HG02588 (cell line): ENCODE results near the gene FBXL13.
"Not testable (repeated sequence)": the region's sequence is repeated elsewhere in the genome, so short reads cannot be mapped to it uniquely, and the experiment has no call there.

Experiments
- ATAC-seq: cut with Tn5 transposase; IDR thresholded peaks from one replicate; pipeline ENCODE4 v1.9.1; 2021; ENCODE audit warnings: mild to moderate bottlenecking, moderate library complexity; ENCODE audit not compliant: unreplicated experiment

The FBXL13 gene

DNA sequence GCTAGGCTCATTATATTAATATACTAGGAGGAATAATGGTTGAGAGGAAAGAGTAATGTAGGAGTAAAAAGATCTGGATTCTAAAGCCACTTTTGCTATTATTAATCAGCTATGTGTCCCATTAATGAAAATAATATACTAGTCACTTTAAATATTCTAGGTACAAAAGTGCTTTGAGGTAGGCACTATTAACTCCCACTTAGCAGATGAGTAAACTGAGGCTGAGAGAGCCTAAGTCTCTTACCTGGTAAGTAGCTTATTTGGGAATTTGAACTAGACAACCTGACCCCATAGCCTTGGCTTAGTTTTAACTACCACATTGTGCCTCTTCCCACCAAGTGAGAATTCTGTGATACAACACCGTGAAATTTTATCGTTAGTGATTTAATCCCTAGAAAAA, 6.3 kb upstream of the FBXL13 start:
- no peak for ATAC-seq

DNA sequence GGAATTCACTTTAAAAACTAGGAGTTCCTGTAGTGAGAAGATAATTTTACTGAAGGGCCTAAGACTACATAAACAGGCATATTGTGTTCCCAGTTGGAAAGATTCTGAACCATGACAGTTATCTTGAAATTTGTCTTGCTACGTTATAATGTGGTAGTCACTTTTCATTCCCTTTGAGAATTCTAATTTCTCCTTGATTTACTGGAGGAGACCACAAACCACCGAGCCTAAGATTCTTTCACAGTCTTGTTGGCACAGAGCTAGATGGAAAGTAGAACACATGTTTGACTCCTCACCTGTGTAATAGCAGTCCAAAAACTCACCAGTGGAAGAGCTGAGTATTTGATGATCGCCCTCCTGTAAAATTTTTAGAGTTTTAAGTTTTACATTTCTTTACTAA, 5.2 kb upstream of the FBXL13 start:
- ATAC-seq, result no peak

DNA sequence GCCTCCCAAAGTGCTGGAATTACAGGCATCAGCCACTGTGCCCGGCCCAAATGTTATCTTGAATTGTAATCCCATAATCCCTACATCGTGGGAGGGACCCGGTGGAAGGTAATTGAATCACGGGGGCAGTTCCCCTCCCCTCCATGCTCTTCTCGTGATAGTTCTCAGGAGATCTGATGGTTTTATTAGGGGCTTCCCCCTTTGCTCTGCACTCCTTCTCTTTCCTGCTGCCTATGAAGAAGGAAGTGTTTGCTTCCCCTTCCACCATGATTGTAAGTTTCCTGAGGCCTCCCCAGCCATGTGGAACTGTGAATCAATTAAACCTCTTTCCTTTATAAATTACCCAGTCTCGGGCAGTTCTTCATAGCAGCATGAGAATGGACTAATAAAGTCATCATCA, 3.6 kb upstream of the FBXL13 start:
- ATAC-seq, result not testable (repeated sequence)

DNA sequence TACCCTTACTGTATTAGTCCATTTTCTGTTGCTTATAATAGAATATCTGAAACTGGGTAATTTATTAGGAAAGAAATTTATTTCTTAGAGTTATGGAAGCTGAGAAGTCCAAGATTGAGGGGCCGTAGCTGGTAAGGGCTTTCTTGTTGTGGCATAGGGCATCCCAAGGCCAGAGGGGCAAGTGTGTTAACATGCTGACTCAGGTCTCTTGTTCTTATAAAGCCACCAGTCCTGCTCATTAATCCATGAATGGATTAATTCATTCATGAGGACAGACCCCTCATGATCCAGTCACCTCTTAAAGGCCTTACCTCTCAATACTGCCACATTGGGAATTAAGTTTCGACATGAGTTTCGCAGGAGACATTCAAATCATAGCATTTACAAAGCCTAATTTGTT, 2.7 kb upstream of the FBXL13 start:
- no peak for ATAC-seq

DNA sequence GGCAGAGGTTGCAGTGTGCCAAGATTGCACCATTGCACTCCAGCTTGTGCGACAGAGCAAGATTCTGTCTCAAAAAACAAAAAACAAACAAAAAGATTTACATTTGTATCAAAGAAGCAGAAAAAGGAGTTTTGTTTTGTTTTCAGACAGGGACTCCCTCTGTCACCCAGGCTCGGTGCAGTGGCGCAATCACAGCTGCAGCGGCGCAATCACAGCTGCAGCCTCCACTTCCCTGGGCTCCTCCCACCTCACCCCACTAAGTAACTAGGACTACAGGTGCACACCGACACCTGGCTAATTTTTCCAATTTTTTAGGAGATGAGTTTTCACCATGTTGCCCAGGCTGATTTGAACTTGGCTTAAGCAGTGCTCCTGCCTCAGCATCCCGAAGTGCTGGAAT, 2.2 kb upstream of the FBXL13 start:
- ATAC-seq, result no peak

DNA sequence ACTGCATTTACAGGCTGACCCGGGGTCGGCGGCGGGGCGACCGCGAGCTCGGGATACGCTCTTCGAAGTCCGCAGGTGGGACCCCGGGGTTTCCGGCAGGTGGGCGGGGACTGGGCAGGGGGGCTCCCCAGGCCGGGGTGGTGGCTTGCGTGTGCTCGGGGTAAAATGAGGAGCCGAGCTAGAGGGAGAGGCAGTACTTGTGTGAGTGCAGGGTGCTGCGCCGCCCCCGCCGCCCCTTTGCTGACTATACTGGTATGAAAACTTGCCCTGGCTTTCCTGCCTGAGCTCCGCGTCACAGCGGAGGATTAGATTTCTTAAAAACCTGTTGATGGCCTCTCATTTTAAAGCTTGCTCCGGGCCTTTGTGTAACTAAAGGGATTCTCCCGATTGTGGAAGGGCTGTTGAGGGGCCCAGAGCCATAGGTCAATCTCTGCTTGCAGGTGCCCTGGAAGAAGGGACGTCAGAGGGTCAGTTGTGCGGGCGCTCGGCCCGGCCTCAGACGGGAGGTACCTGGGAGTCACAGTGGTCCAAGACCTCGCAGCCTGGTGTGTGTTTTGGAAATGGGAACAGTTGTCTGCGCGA, 832 bp upstream of the FBXL13 start:
- peak; percentile 45 for ATAC-seq

DNA sequence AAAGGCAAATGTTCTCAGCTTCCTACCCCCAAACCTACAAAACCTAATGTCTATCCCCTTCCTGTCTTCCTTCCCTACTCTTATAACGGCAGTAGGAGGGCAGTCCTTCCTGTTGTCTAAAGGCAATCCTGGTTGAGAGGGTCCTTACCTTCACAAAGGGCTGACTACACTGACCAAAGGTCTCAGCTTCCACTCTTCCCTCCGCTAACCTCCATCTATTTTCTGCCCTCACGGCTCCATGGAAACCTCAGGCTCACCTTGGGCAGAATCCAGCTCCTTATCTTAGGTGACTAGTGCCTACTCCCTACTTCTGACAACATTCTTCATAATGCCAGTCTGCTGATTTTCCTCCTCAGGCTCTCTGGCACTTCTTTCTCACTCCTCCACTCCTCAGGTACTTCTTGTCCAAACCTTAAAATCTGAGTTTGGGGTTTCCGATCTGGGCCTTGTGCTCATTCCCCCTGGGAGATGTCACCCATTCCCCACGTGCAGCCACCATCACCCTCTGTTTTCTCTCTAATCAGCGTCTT, 542 bp downstream of the FBXL13 start:
- no peak for ATAC-seq

DNA sequence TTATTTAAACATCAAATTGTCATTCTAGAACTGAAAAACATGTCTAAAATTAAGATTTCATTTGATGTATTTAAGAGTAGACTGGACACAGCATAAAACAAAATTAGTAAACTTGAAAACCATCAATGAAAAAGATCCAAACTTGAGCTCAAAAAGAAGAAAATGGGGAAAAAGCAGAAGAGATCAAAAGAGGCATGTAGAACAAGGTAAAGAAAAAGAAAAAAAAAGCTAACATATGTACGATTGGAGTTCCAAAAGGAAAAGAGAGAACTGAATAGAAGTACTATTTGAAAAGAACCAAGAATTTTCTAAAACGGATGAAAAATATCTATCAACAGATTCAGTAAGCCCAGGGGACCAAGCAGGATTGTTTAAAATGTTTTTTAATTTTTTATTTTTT, 3.6 kb downstream of the FBXL13 start:
- no peak for ATAC-seq

DNA sequence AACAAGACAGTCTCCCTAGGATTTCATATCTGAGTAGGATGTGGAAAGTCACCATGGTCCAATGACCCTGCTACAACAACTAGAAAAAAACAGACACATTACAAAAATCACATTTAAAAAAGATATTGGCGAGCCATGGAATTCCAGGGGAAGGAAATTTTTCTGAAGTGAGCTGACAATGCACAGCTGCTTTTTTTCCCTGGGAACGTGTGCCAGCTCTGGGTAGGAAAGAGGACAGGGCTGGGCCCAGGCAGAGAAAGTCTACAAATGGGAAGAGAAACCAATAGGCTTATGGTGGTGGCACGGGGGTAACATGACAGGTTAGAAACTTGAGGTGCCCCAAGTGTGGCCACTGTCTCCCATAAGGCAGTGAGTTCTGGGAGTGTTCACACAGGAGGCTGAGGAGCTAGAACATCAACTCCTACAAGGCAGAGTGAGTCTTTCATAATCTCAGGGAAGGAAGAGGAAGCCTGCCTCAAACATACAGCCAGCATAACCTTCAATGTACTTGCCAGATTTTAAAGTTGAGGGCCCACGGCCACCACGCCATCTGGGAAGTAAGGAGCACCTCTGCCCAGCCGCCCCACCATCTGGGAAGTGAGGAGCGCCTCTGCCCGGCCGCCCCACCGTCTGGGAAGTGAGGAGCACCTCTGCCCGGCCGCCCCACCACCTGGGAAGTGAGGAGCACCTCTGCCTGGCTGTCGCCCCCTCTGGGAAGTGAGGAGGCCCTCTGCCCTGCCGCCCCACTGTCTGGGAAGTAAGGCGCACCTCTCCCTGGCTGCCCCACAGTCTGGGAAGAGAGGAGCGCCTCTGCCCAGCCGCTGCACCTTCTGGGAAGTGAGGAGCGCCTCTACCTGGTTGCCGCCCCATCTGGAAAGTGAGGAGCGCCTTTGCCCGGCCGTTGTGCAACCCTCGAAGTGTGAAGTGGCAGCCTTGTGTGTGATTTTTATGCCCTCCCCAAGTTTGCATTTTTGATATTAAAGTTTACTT, 5.9 kb downstream of the FBXL13 start:
- no peak for ATAC-seq

DNA sequence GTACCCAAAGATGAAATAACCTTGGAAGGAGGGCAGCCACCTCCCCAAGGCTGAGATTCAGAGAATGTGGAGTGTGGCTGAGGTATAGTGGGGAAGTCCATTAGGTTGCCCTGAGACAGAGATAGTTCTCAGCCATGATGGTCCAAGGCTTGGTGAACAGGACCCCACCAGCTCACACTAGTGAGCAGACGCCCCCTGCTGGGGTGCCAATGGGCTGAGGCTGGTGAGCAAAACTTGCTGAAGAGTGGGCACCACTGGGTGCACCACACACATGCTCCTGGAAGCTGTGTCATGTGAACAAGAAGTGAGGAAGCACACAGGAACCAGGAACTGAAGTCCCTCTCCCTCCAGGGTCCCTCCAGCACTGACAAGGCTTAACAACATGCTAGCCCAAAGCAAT, 8.9 kb downstream of the FBXL13 start:
- peak; percentile 65 for ATAC-seq

DNA sequence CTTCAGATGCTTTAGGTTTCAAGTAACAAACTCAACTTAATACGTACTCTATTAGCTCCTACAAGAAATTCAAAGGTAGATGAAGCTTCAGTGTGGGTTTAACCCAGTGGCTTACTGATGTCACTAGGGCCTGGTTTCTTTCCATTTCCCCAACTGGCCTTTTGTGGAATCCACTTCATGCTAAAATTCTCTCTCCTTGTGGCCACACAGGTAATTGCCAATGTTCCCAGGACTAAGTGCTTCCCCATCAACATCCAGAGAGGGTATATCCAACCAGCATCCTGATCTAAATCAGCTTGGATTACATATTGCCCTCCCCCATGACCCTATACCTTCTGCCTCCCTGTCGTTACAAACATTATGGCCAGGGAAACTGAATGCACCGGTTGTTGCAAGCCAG, 10.7 kb downstream of the FBXL13 start:
- ATAC-seq, result no peak

DNA sequence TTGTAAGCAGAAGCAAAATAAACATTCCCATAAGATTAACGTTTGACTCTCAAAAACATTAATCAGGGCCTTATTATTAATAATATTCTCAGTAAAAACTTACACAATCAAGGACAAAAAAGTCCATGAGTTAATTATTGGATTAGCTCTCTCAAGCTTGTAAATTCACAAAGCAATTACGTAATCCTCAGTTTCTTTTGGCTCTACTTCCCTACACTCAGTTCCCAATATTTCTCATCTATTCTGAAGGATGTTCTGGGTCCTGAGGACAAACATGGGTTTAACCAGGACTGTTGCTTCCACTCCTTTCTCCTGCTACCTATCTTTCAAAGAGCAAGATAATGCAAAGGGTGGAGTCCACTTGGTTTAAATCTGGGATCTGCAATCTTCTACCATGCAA, 15.1 kb downstream of the FBXL13 start:
- ATAC-seq, result no peak

DNA sequence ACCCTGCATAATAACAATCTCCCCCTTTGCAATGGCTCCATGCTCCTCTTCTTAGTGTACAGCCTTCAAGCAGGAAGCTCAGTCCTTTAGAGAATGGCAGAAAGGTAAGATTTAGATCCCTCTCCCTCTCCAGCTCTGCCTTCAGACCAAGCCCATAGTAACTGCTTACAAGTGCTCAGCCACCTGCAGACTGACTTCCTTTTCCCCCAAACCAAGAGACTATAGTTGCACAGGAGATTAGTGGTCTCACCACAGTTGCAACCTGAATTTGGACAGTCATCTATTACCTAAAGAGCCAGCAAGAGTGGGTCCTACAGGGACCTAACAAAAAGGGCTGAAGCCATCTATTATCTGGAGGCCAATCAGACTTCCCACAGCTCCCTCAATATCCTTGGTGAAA, 16.5 kb downstream of the FBXL13 start:
- no peak for ATAC-seq

DNA sequence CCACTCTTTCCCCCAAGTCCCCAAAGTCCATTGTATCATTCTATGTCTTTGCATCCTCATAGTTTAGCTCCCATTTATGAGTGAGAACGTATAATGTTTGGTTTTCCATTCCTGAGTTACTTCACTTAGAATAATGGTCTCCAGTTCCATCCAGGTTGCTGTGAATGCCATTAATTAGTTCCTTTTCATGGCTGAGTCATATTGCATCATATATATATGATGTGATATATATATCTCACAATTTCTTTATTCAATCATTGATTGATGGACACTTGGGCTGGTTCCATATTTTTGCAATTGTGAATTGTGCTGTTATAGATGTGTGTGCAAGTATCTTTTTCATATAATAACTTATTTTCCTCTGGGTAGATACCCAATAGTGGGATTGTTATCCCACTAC, 18.6 kb downstream of the FBXL13 start:
- ATAC-seq, result not testable (repeated sequence)

DNA sequence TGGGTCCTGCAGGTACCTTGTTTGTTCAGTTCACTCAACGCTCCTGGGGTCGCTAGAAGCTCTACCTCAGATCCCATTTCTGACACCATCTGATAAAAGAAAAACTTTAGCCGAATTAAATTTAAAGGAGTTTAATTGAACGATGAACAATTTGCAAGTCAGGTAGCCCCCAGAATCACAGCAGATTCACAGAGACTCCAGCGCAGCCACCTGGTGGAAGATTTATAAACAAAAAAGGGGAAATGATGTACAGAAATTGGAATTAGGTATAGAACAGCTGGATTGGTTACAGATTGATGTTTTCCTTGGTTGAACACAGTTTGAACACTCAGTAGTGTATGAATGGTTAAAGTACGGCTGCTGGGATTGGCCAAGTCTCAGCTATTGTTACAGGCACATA, 23.1 kb downstream of the FBXL13 start:
- ATAC-seq, result no peak

DNA sequence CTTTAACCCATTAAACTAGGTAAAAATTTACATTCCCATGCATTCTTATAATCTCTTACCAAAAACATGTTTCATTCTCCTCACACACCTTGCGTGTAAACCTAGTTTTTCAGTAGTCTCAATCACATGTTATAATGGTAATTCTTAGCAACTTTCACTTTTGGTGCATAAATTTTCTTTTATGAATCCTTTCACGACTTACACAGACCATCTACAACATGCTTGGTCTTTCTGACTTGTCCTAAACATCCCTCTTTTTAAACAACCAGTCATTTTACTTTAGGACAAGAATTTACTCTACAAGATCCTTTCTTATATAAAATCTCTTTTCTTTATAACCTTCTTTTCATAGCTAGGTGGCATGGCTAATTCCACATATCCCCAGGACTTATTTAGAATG, 25.8 kb downstream of the FBXL13 start:
- no peak for ATAC-seq

DNA sequence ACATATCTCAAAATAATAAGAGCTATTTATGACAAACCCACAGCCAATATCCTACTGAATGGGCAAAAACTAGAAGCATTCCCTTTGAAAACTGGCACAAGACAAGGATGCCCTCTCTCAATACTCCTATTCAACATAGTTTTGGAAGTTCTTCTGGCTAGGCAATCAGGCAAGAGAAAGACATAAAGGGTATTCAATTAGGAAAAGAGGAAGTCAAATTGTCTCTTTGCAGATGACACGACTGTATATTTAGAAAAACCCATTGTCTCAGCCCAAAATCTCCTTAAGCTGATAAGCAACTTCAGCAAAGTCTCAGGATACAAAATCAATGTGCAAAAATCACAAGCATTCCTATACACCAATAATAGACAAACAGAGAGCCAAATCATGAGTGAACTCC, 32.8 kb downstream of the FBXL13 start:
- not testable (repeated sequence) for ATAC-seq

DNA sequence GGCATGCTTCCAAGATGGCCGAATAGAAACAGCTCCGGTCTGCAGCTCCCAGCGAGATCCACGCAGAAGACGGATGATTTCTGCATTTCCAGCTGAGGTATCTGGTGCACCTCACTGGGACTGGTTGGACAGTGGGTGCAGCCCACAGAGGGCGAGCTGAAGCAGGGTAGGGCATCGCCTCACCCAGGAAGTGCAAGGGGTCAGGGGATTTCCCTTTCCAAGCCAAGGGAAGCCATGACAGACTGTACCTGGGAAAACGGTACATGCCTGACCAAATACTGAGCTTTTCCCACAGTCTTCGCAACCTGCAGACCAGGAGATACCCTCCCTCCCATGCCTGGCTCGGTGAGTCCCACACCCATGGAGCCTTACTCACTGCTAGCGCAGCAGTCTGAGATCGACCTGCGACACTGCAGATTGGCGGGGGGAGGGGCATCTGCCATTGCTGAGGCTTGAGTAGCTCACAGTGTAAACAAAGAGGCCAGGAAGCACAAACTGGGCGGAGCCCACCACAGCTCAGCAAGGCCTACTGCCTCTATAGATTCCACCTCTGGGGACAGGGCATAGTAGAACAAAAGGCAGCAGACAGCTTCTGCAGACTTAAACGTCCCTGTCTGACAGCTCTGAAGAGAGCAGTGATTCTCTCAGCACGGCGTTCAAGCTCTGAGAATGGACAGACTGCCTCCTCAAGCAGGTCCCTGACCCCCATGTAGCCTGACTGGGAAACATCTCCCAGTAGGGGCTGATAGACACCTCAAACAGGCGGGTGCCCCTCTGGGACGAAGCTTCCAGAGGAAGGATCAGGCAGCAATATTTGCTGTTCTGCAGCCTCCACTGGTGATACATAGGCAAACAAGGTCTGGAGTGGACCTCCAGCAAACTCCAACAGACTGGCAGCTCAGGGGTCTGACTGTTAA, 36.5 kb downstream of the FBXL13 start:
- ATAC-seq, result not testable (repeated sequence)

DNA sequence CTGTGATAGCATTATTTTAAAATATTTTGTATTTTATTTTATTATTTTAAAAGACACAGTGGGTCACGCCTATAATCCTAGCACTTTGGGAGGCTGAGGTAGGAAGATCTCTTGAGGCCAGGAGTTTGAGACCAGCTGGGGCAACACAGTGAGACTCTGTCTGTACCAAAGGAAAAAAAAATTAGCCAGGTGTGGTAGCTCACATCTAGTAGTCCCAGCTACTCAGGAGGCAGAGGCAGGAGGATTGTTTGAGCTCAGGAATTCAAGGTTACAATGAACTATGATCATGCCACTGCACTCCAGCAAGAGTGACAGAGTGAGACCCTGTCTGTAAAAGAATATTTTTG, 37.1 kb downstream of the FBXL13 start:
- ATAC-seq, result no peak

DNA sequence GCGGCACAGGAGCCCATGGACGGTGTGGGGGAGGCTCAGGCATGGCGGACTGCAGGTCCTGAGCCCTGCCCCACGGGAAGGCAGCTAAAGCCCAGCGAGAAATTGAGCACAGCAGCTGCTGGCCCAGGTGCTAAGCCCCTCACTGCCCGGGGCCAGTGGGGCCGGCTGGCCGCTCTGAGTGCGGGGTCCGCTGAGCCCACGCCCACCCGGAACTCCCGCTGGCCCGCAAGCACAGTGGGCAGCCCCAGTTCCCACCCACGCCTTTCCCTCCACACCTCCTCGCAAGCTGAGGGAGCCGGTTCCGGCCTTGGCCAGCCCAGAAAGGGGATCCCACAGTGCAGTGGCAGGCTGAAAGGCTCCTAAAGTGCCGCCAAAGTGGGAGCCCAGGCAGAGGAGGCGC, 40.3 kb downstream of the FBXL13 start:
- ATAC-seq, result not testable (repeated sequence)

DNA sequence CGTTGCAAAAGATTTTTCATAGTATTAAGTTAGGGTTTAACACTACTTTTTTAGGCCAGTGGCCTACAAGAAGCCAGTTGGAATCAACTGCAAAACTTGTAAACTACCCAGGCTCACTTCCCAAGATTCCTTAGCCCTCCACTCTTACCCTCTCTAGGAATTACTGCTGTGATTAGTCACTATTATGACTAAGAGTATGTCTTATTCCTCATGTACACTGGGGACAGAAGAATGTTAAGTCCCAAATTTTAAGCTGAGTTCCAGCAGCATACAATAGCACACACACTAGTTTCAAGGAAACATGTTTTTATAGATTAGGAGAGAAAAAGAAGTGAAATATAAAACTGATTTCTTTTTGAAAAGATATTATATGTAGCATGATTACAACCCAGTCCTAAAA, 42.8 kb downstream of the FBXL13 start:
- ATAC-seq, result no peak
